ENCODE measurements around the gene ITIH5. TPM values are rescaled to one million over a fixed set of nuclear protein-coding genes. Genes with fewer than 3 reads are reported as not detected.
A peak's percentile ranks its signal among the peaks of the same experiment; 100 is the strongest.

Gene ITIH5
- total and polyA plus RNA-seq, 9 of the 15 experiments (the other 6 are each of a cell fraction or from before 2014, with no cell fraction given): 0.52 to 4.5 (median 2.6) TPM

DNA sequence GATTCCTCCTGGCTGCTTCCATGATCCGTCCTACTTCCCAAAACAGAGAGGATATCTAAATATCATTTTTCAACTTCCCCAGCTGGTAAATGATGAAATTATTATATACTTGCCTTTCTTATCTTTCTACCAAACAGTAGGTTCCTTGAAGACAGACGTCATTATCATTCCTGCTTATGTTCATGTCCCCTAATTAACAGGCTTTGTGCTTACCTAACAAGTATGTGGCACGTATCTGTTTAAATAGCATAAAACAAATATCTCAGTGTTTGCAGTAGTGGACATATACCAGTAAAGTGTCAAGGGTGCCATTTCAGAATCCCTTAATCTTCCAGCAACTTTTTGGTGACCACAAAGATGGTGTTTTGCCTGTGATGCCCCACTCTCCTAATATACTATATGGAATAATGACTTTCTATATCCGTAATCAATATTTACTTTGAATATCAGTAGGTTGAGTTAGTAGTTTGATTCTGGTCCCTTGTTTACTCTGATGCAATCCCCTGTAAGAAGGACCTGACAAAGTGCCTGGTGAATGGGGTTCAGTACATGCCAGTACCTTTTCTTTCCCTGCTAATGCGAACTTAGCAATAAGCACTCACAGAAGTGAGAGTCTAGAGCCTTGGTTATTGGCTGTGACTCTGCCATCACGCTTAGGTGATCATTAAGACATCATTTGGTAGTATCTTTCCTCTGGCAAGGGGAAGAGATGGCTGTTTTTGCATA, 124.4 kb downstream of the ITIH5 start:
- in situ Hi-C loops (cut with MboI) (no loop called here), intact Hi-C loops (cut with micrococcal nuclease) (no loop called here)
- no peak overlapping the region for H3K27ac ChIP-seq (ENCODE audit: extremely low read depth, low read depth, low read length)
- no peak overlapping the region for H3K9ac ChIP-seq (ENCODE audit: insufficient read depth in 1 of 2, low read depth in 2 of 2, low read length in 2 of 2)
- H2AFZ ChIP-seq (ENCODE audit: low read depth, low read length): no peak overlapping the region
- no peaks in the 10 kb centered on the region for H3K4me1 ChIP-seq (replicated peaks in 1 of 2; ENCODE audit: control insufficient read depth in 2 of 2, insufficient read depth in 2 of 2, low read length in 2 of 2)
- no peaks in the 10 kb centered on the region for H3K36me3 ChIP-seq (ENCODE audit: control insufficient read depth, insufficient read depth, low read length)
- H3K4me3 ChIP-seq: no peak overlapping the region
- no peaks in the 10 kb centered on the region for H3K79me2 ChIP-seq (ENCODE audit: control insufficient read depth, insufficient read depth, low read length)
- ATAC-seq (no peak), FAIRE-seq (no peak), DNase-seq (ENCODE audit: extremely low read depth in 1 of 4, low spot score in 3 of 4) (no peak)
- H4K20me1 ChIP-seq (replicated peaks; ENCODE audit: control insufficient read depth, insufficient read depth, low read length): no peaks in the 10 kb centered on the region; the same call in 1 of the 2 replicates
- ChIA-PET POLR2A (no interaction called here), CTCF (ENCODE audit: low intra/inter-chr PET ratio) (no interaction called here)
- H3K27me3 ChIP-seq (ENCODE audit: control insufficient read depth in 2 of 2, insufficient read depth in 2 of 2, low read length in 2 of 2): peaks cover 3 to 17% of the 10 kb centered on the region in 2 experiments
- no peak overlapping the region for H3K4me2 ChIP-seq (ENCODE audit: insufficient read depth, low read length)
- H3K9me1 ChIP-seq (ENCODE audit: control insufficient read depth, insufficient read depth, low read length): no peaks in the 10 kb centered on the region
- 2% methylated on average over 6 of the region's 6 CpGs for WGBS (ENCODE audit: insufficient coverage, low coverage, missing lambda C conversion rate)
- no TSS peak for BruUV-seq (replicated peaks)
- no peaks in the 10 kb centered on the region for H3K9me3 ChIP-seq (replicated peaks; ENCODE audit: control insufficient read depth, insufficient read depth, low read depth, low read length)
- TF ChIP-seq EP300 (IDR thresholded peaks at IDR 0.05; ENCODE audit: low read length) (no peak), NUFIP1 (IDR thresholded peaks at IDR 0.05; ENCODE audit: partially characterized antibody) (no peak), EP400 (IDR thresholded peaks at IDR 0.05) (no peak), CEBPG (CRISPR knock-in tag; IDR thresholded peaks at IDR 0.05) (no peak), CEBPG (tag; conservative IDR thresholded peaks at IDR 0.05 in 1 of 2, IDR thresholded peaks at IDR 0.05 in 1 of 2) (peak in 1 of 2 experiments; percentile 77; a peak in 2 of 4 replicates)
- TF ChIP-seq, protein P1, sequence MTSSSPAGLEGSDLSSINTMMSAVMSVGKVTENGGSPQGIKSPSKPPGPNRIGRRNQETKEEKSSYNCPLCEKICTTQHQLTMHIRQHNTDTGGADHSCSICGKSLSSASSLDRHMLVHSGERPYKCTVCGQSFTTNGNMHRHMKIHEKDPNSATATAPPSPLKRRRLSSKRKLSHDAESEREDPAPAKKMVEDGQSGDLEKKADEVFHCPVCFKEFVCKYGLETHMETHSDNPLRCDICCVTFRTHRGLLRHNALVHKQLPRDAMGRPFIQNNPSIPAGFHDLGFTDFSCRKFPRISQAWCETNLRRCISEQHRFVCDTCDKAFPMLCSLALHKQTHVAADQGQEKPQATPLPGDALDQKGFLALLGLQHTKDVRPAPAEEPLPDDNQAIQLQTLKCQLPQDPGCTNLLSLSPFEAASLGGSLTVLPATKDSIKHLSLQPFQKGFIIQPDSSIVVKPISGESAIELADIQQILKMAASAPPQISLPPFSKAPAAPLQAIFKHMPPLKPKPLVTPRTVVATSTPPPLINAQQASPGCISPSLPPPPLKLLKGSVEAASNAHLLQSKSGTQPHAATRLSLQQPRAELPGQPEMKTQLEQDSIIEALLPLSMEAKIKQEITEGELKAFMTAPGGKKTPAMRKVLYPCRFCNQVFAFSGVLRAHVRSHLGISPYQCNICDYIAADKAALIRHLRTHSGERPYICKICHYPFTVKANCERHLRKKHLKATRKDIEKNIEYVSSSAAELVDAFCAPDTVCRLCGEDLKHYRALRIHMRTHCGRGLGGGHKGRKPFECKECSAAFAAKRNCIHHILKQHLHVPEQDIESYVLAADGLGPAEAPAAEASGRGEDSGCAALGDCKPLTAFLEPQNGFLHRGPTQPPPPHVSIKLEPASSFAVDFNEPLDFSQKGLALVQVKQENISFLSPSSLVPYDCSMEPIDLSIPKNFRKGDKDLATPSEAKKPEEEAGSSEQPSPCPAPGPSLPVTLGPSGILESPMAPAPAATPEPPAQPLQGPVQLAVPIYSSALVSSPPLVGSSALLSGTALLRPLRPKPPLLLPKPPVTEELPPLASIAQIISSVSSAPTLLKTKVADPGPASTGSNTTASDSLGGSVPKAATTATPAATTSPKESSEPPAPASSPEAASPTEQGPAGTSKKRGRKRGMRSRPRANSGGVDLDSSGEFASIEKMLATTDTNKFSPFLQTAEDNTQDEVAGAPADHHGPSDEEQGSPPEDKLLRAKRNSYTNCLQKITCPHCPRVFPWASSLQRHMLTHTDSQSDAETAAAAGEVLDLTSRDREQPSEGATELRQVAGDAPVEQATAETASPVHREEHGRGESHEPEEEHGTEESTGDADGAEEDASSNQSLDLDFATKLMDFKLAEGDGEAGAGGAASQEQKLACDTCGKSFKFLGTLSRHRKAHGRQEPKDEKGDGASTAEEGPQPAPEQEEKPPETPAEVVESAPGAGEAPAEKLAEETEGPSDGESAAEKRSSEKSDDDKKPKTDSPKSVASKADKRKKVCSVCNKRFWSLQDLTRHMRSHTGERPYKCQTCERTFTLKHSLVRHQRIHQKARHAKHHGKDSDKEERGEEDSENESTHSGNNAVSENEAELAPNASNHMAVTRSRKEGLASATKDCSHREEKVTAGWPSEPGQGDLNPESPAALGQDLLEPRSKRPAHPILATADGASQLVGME (CRISPR knock-in tag; IDR thresholded peaks at IDR 0.05): no peak
- TF ChIP-seq, protein P2, sequence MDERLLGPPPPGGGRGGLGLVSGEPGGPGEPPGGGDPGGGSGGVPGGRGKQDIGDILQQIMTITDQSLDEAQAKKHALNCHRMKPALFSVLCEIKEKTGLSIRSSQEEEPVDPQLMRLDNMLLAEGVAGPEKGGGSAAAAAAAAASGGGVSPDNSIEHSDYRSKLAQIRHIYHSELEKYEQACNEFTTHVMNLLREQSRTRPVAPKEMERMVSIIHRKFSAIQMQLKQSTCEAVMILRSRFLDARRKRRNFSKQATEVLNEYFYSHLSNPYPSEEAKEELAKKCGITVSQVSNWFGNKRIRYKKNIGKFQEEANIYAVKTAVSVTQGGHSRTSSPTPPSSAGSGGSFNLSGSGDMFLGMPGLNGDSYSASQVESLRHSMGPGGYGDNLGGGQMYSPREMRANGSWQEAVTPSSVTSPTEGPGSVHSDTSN (CRISPR knock-in tag; IDR thresholded peaks at IDR 0.05; ENCODE audit: low read depth): no peak
- TF ChIP-seq, protein P2 (tag; conservative IDR thresholded peaks at IDR 0.05; ENCODE audit: low read depth): no peak
